C4-2B (cell line): ENCODE measurements around the gene SMARCC2.

Source experiments
- H3K27ac ChIP-seq: fragments of 450-650 bp; 2 replicates; pipeline ENCODE4 v1.5.1; 2017
- CTCF ChIP-seq: fragments of 450-650 bp; conservative IDR thresholded peaks from 2 replicates; pipeline ENCODE4 v1.5.1; 2017; ENCODE audit warnings: mild to moderate bottlenecking
- ZFX ChIP-seq: fragments of 450-650 bp; IDR thresholded peaks from 2 replicates; pipeline ENCODE4 v1.6.1; 2017

SMARCC2 gene

GRCh38 chr12:56208006-56208405, 18.7 kb upstream of the SMARCC2 start:
- TF ChIP-seq ZFX (no peak), CTCF (no peak)
- no peak overlapping the region for H3K27ac ChIP-seq

- no peak overlapping the region for H3K27ac ChIP-seq
- no peak for TF ChIP-seq ZFX
- TF ChIP-seq CTCF, result peak; percentile 64
These were observed 17.3 kb upstream of the SMARCC2 start for GRCh38 chr12:56206452-56207166.

GRCh38 chr12:56205445-56205844, 16.2 kb upstream of the SMARCC2 start:
- H3K27ac ChIP-seq, result no peak overlapping the region
- TF ChIP-seq ZFX, result no peak
- TF ChIP-seq CTCF, result no peak

- TF ChIP-seq ZFX, result no peak
- no peak for TF ChIP-seq CTCF
- no peak overlapping the region for H3K27ac ChIP-seq
These were observed 15.0 kb upstream of the SMARCC2 start for GRCh38 chr12:56204275-56204674.

GRCh38 chr12:56202838-56203237, 13.6 kb upstream of the SMARCC2 start:
- H3K27ac ChIP-seq, result 0 out of 2 replicates have a peak overlapping the region, but pooled peaks have one; percentile 28
- TF ChIP-seq CTCF (no peak), ZFX (no peak)

GRCh38 chr12:56202366-56202765, 13.1 kb upstream of the SMARCC2 start:
- H3K27ac ChIP-seq, result no peak overlapping the region; the same call in 1 of the 2 replicates
- no peak for TF ChIP-seq ZFX
- no peak for TF ChIP-seq CTCF

- no peak for TF ChIP-seq CTCF
- TF ChIP-seq ZFX, result no peak
- H3K27ac ChIP-seq, result no peak overlapping the region
These were observed 9.6 kb upstream of the SMARCC2 start for GRCh38 chr12:56198836-56199235.
